SK-N-SH treated with all-trans-retinoic acid at 6 μM for 48 hours (cell line): ENCODE results near the gene RAB3B.

Source experiments
- BACH2 ChIP-seq: fragments of 250-450 bp; sonication (Bioruptor Pico); IDR thresholded peaks from 2 replicates; pipeline ENCODE4 v1.9.0; 2021; ENCODE audit warnings: mild to moderate bottlenecking, borderline replicate concordance
- CREB5 ChIP-seq: fragments of 250-450 bp; sonication (Bioruptor Pico); IDR thresholded peaks from 2 replicates; pipeline ENCODE4 v1.5.1; 2020; ENCODE audit warnings: low read depth, mild to moderate bottlenecking, moderate library complexity
- ESRRG ChIP-seq: fragments of 250-450 bp; sonication (Bioruptor Pico); IDR thresholded peaks from 2 replicates; pipeline ENCODE4 v1.6.1; 2021; ENCODE audit warnings: mild to moderate bottlenecking
- PATZ1 ChIP-seq: fragments of 250-450 bp; sonication (Bioruptor Pico); IDR thresholded peaks from 2 replicates; pipeline ENCODE4 v1.8.0; 2020; ENCODE audit warnings: mild to moderate bottlenecking, moderate library complexity, borderline replicate concordance
- POU6F1 ChIP-seq: fragments of 250-450 bp; sonication (Bioruptor Pico); IDR thresholded peaks from 2 replicates; pipeline ENCODE4 v1.8.0; 2021; ENCODE audit warnings: low read depth, mild to moderate bottlenecking, moderate library complexity, borderline replicate concordance
- RARB ChIP-seq: fragments of 250-450 bp; sonication (Bioruptor Pico); IDR thresholded peaks from 2 replicates; pipeline ENCODE4 v1.8.0; 2021; ENCODE audit warnings: mild to moderate bottlenecking, moderate library complexity
- SNAI2 ChIP-seq: fragments of 250-450 bp; sonication (Bioruptor Pico); IDR thresholded peaks from 2 replicates; pipeline ENCODE4 v1.5.0; 2020; ENCODE audit warnings: mild to moderate bottlenecking, moderate library complexity
- ZC3H10 ChIP-seq: fragments of 250-450 bp; sonication (Bioruptor Pico); IDR thresholded peaks from 2 replicates; pipeline ENCODE4 v1.5.1; 2021; ENCODE audit warnings: mild to moderate bottlenecking, moderate library complexity
- ZFP3 ChIP-seq: fragments of 250-450 bp; sonication (Bioruptor Pico); IDR thresholded peaks from 2 replicates; pipeline ENCODE4 v1.5.0; 2020; ENCODE audit warnings: mild to moderate bottlenecking, moderate library complexity
- ZFP30 ChIP-seq: fragments of 450-650 bp; formaldehyde crosslinking; IDR thresholded peaks from 2 replicates; pipeline ENCODE4 v1.5.0; 2022; ENCODE audit warnings: mild to moderate bottlenecking, moderate library complexity
- TF ChIP-seq, protein P1 (sequence below): fragments of 250-450 bp; sonication (Bioruptor Pico); IDR thresholded peaks from 2 replicates; pipeline ENCODE4 v1.5.1; 2021; ENCODE audit warnings: mild to moderate bottlenecking, moderate library complexity

DNA sequence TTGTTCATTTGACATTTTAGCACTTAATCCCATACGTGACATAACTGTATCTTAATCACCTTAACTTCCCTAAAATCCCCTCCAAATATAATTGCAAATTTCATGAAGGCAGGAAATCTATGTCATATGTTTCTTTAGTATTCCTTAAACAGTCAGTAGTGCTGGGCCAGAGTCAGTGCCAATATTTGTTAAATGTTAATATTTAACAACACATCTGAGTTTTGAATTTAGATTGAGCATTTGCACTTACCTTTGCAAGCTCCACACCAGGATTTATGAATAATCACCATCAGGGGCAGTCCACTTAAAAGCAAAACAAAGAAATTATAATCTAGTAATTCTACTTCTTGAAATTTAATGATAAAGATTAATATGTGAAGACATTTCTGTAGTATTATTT lies 37.8 kb upstream of the RAB3B start:
- TF ChIP-seq SNAI2 (no peak), RARB (CRISPR knock-in tag) (no peak), BACH2 (CRISPR knock-in tag) (no peak), ZFP3 (CRISPR knock-in tag) (no peak), ESRRG (CRISPR knock-in tag) (no peak), ZC3H10 (CRISPR knock-in tag) (no peak), CREB5 (CRISPR knock-in tag) (no peak), PATZ1 (CRISPR knock-in tag) (no peak), ZFP30 (no peak), POU6F1 (CRISPR knock-in tag) (no peak)
- TF ChIP-seq, protein P1, sequence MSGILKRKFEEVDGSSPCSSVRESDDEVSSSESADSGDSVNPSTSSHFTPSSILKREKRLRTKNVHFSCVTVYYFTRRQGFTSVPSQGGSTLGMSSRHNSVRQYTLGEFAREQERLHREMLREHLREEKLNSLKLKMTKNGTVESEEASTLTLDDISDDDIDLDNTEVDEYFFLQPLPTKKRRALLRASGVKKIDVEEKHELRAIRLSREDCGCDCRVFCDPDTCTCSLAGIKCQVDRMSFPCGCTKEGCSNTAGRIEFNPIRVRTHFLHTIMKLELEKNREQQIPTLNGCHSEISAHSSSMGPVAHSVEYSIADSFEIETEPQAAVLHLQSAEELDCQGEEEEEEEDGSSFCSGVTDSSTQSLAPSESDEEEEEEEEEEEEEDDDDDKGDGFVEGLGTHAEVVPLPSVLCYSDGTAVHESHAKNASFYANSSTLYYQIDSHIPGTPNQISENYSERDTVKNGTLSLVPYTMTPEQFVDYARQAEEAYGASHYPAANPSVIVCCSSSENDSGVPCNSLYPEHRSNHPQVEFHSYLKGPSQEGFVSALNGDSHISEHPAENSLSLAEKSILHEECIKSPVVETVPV (CRISPR knock-in tag): no peak
